Transverse colon (tissue), 4 donors: ENCODE data around the gene KATNB1. TPM values are rescaled to one million over a fixed set of nuclear protein-coding genes. Genes with fewer than 3 reads are reported as not detected.

Source experiments
- DNase-seq: peaks from one replicate; pipeline ENCODE4 v3.0.0-alpha.2; 2019
- H3K27ac ChIP-seq, 4 donors: fragments of 200-600 bp; sonication (generic); 2 replicates each; pipeline ENCODE4 v1.5.1; 2016 to 2018; ENCODE audit warnings: inconsistent platforms in 4 of 4
- H3K27me3 ChIP-seq: fragments of 200-600 bp; sonication (generic); 2 replicates; pipeline ENCODE4 v1.5.1; 2017; ENCODE audit warnings: inconsistent platforms
- H3K36me3 ChIP-seq, 4 donors: fragments of 200-600 bp; sonication (generic); 2 replicates each; pipeline ENCODE4 v1.5.1; 2017 to 2019; ENCODE audit warnings: inconsistent platforms in 4 of 4
- H3K4me1 ChIP-seq, 4 donors: fragments of 200-600 bp; sonication (generic); 2 replicates each; pipeline ENCODE4 v1.5.1; 2017 to 2020; ENCODE audit warnings: inconsistent platforms in 4 of 4
- H3K4me3 ChIP-seq, 4 donors: fragments of 200-600 bp; sonication (generic); 1 replicate in 1 of 4; 2 replicates in 3 of 4; pipeline versions ENCODE4 v1.5.1 to v1.6.1; 2017 to 2019; ENCODE audit warnings: inconsistent platforms in 4 of 4
- H3K9me3 ChIP-seq, 2 donors: fragments of 200-600 bp; sonication (generic); 2 replicates each; pipeline ENCODE4 v1.5.1; 2017 to 2019; ENCODE audit warnings: inconsistent platforms in 2 of 2
- CTCF ChIP-seq, 5 experiments: fragments of 200-600 bp in 3 of 5; fragments of 450-650 bp in 2 of 5; sonication (generic) in 3 of 5; IDR thresholded peaks; 1 replicate in 2 of 5; 2 replicates in 3 of 5; pipeline ENCODE4 v1.5.1; 2016 to 2017; ENCODE audit warnings: antibody characterized with exemption in 5 of 5, inconsistent platforms in 3 of 5, mild to moderate bottlenecking in 2 of 5, moderate library complexity in 1 of 5
- EP300 ChIP-seq: sonication (generic); formaldehyde crosslinking; IDR thresholded peaks from one replicate; pipeline ENCODE4 v1.6.1; 2017; ENCODE audit warnings: antibody characterized with exemption, low read depth
- POLR2A ChIP-seq: fragments of 450-650 bp; IDR thresholded peaks from one replicate; pipeline ENCODE4 v1.6.1; 2016; ENCODE audit warnings: antibody characterized with exemption, mild to moderate bottlenecking, moderate library complexity
- POLR2AphosphoS5 ChIP-seq, 3 donors: sonication (generic); formaldehyde crosslinking; IDR thresholded peaks; one replicate each; pipeline ENCODE4 v1.6.1; 2016; ENCODE audit warnings: antibody characterized with exemption in 3 of 3
- WGBS, 2 donors: methylation state at CpG; one replicate each; pipeline ENCODE4 v1.1.5; 2018; ENCODE audit warnings: low coverage in 1 of 2; 5-methylcytosine and 5-hydroxymethylcytosine counted together
- in situ Hi-C, 4 donors: fragments of 200-750 bp; cut with MboI; loops; one replicate each; pipeline versions ENCODE4 v1.15.0 to v1.15.1; 2017; ENCODE audit warnings: low sequenced_read_pairs in 3 of 4, low pct_ligation_motif_present in 1 of 4, low pct_unique_long_range_greater_than_20kb in 1 of 4
- intact Hi-C: fragments of 100-400 bp; cut with DNase I; formaldehyde crosslinking; loops from one replicate; pipeline ENCODE4 v1.15.1; 2023; ENCODE audit warnings: low total_unique reads
- total RNA-seq, 4 donors: library from RNA; depleted of rRNA; stranded (reverse); fragments of >200 nt; gene quantifications; one replicate each; pipeline ENCODE4 v1.1.0, GENCODE V29; 2016

The KATNB1 gene
- total RNA-seq, 4 donors from 2014 or later: 11.3 to 28.4 (median 22.3) TPM

- no peaks in the 10 kb centered on the region for H3K9me3 ChIP-seq
- intact Hi-C loops (no loop called here), in situ Hi-C loops (loop anchor here in 3 of 4 donors (25.0 kb wide), 1 partner anchor 250 kb away; the partner anchor contains the start of genes USB1 (in 3 of the 3) and ZNF319 (in 3 of the 3))
- no peak for TF ChIP-seq EP300
- no peak for TF ChIP-seq POLR2AphosphoS5 (IDR thresholded peaks at IDR 0.05)
- TF ChIP-seq CTCF (IDR thresholded peaks at IDR 0.05): no peak
- no peak for TF ChIP-seq POLR2A
- WGBS, 2 donors: 96% methylated on average over 12 of the region's 12 CpGs; no CpG with 5 or more reads in 1 of the 2 donors
- no peak overlapping the region for H3K27ac ChIP-seq
- H3K4me1 ChIP-seq: no peaks in the 10 kb centered on the region
- H3K27me3 ChIP-seq: no peaks in the 10 kb centered on the region
- DNase-seq: no peak
- no peaks in the 10 kb centered on the region for H3K36me3 ChIP-seq
- H3K4me3 ChIP-seq: no peak overlapping the region
Measured at GRCh38 chr16:57761957-57762356, 26.4 kb downstream of the KATNB1 start.

DNA sequence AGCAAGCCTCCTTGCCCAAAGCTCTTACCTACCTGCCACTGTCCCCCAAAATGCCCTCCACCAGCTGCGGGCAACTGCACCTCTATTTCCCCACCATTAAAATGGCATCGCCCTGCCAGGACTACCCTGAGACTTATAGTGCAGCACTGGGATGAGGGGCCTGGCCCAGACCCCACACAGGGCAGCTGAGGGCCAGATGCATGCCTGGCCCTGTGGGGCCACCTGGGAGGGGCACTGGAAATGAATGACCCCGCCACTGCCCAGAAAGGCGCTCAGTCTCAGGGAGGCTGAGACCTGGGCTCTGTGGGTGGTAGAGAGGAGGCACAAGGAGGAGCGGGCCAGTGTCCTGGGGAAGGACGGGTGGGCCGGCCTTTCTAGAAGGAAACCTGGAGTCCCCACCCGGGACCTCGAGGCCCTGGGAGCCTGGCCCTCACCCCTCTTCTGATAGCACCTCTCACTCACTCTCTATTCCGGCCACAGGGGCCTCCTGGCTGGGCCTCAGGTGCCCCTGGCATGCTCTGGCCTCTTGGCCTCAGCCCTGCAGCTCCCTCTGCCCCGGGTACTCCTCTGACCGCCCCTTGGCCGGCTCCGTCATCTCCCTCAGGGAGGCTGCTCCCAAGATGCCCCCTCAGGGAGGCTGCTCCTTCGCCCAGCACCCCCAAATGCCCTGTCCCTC is 26.9 kb downstream of the KATNB1 start:
- no peak for DNase-seq
- intact Hi-C loops: no loop called here
- Histone ChIP-seq H3K9me3 (no peaks in the 10 kb centered on the region), H3K4me3 (no peak overlapping the region), H3K4me1 (no peaks in the 10 kb centered on the region), H3K27ac (no peak overlapping the region), H3K36me3 (no peaks in the 10 kb centered on the region), H3K27me3 (no peaks in the 10 kb centered on the region)
- 58 to 78% methylated on average over 2 to 15 of the region's 15 CpGs for WGBS, 2 donors
- in situ Hi-C loops: loop anchor here in 3 of 4 donors (25.0 kb wide), 1 partner anchor 250 kb away; the partner anchor contains the start of genes USB1 (in 3 of the 3) and ZNF319 (in 3 of the 3)
- TF ChIP-seq POLR2A (no peak), EP300 (no peak), CTCF (IDR thresholded peaks at IDR 0.05) (no peak), POLR2AphosphoS5 (IDR thresholded peaks at IDR 0.05) (no peak)

- in situ Hi-C loops (loop anchor here in 3 of 4 donors (25.0 kb wide), 1 partner anchor 249 kb away; the partner anchor contains the start of genes USB1 (in 3 of the 3) and ZNF319 (in 3 of the 3)), intact Hi-C loops (no loop called here)
- Histone ChIP-seq H3K36me3 (no peaks in the 10 kb centered on the region), H3K9me3 (no peaks in the 10 kb centered on the region), H3K4me3 (no peak overlapping the region), H3K27me3 (no peaks in the 10 kb centered on the region), H3K4me1 (no peaks in the 10 kb centered on the region), H3K27ac (no peak overlapping the region)
- DNase-seq: no peak
- 90% methylated on average over 13 of the region's 14 CpGs; no CpG with 5 or more reads in 1 of the 2 donors for WGBS, 2 donors
- TF ChIP-seq CTCF (IDR thresholded peaks at IDR 0.05) (no peak), POLR2A (no peak), POLR2AphosphoS5 (IDR thresholded peaks at IDR 0.05) (no peak), EP300 (no peak)
Measured at GRCh38 chr16:57763285-57764005, 27.9 kb downstream of the KATNB1 start.

GRCh38 chr16:57764006-57764340 is 28.4 kb downstream of the KATNB1 start:
- WGBS, 2 donors: 91% methylated on average over 9 of the region's 9 CpGs; no CpG with 5 or more reads in 1 of the 2 donors
- Histone ChIP-seq H3K27ac (no peak overlapping the region), H3K36me3 (no peaks in the 10 kb centered on the region), H3K27me3 (no peaks in the 10 kb centered on the region), H3K4me1 (no peaks in the 10 kb centered on the region), H3K4me3 (no peak overlapping the region), H3K9me3 (no peaks in the 10 kb centered on the region)
- in situ Hi-C loops: loop anchor here in 3 of 4 donors (25.0 kb wide), 1 partner anchor 248 kb away; the partner anchor contains the start of genes USB1 (in 3 of the 3) and ZNF319 (in 3 of the 3)
- DNase-seq: no peak
- intact Hi-C loops: no loop called here
- no peak for TF ChIP-seq CTCF (IDR thresholded peaks at IDR 0.05)
- TF ChIP-seq POLR2AphosphoS5 (IDR thresholded peaks at IDR 0.05): no peak
- no peak for TF ChIP-seq EP300
- TF ChIP-seq POLR2A: no peak
